Neural progenitor cell (in vitro differentiated cells): ENCODE measurements around the gene ARG2.

ENCODE experiments used
- EZH2phosphoT487 ChIP-seq: fragments of 200-600 bp; sonication (generic); IDR thresholded peaks from 2 replicates; pipeline ENCODE4 v1.6.1; 2017; ENCODE audit warnings: antibody characterized with exemption
- TF ChIP-seq, protein P1 (sequence below): fragments of 200-600 bp; sonication (generic); IDR thresholded peaks from 2 replicates; pipeline ENCODE4 v1.5.1; 2017; ENCODE audit warnings: antibody characterized with exemption, mild to moderate bottlenecking

DNA sequence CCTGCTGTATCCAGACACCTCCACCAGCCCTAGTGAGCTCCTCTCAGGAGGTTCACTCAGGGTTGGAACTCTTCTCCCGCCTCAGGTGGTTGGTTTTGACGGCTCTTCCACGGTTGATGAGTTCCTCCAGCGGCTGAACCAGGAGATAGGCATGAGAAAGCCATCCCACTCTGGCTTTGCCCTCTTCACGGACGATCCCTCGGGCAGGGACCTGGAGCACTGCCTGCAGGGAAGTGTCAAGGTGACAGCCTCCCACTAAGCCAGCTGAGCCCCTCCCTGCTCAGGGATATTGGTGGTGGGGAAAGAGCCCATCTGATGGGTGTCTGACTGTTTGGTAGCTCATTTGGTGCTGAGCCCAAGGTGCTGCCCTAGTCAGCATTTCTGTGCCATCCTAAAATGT lies 40.1 kb upstream of the ARG2 start:
- TF ChIP-seq, protein P1, sequence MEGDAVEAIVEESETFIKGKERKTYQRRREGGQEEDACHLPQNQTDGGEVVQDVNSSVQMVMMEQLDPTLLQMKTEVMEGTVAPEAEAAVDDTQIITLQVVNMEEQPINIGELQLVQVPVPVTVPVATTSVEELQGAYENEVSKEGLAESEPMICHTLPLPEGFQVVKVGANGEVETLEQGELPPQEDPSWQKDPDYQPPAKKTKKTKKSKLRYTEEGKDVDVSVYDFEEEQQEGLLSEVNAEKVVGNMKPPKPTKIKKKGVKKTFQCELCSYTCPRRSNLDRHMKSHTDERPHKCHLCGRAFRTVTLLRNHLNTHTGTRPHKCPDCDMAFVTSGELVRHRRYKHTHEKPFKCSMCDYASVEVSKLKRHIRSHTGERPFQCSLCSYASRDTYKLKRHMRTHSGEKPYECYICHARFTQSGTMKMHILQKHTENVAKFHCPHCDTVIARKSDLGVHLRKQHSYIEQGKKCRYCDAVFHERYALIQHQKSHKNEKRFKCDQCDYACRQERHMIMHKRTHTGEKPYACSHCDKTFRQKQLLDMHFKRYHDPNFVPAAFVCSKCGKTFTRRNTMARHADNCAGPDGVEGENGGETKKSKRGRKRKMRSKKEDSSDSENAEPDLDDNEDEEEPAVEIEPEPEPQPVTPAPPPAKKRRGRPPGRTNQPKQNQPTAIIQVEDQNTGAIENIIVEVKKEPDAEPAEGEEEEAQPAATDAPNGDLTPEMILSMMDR, result no peak
- TF ChIP-seq EZH2phosphoT487, result no peak
